Neural cell (in vitro differentiated cells): ENCODE measurements around the gene ZNF554.

Source experiments
- CTCF ChIP-seq: fragments of 450-650 bp; IDR thresholded peaks from 2 replicates; pipeline ENCODE4 v1.5.1; 2014; ENCODE audit warnings: antibody characterized with exemption, mild to moderate bottlenecking, moderate library complexity; ENCODE audit not compliant: poor library complexity, severe bottlenecking
- EP300 ChIP-seq: fragments of 450-650 bp; conservative IDR thresholded peaks from 2 replicates; pipeline ENCODE4 v1.6.1; 2014; ENCODE audit warnings: antibody characterized with exemption, mild to moderate bottlenecking, moderate library complexity; ENCODE audit not compliant: poor library complexity, severe bottlenecking
- EZH2 ChIP-seq: fragments of 200-600, 300-800 bp; shearing (Covaris generic), sonication (generic); IDR thresholded peaks from 2 replicates; pipeline ENCODE4 v1.6.1; 2014; ENCODE audit warnings: antibody characterized with exemption, low read length, borderline replicate concordance, mild to moderate bottlenecking; ENCODE audit not compliant: insufficient read depth, poor library complexity, severe bottlenecking
- POLR2AphosphoS5 ChIP-seq: IDR thresholded peaks from 2 replicates; pipeline ENCODE4 v1.6.1; 2012
- RAD21 ChIP-seq: fragments of 450-650 bp; conservative IDR thresholded peaks from 2 replicates; pipeline ENCODE4 v1.6.1; 2014; ENCODE audit warnings: antibody characterized with exemption, mild to moderate bottlenecking, moderate library complexity
- REST ChIP-seq: IDR thresholded peaks from 2 replicates; pipeline ENCODE4 v1.6.1; 2012; ENCODE audit warnings: borderline replicate concordance
- SMC3 ChIP-seq: fragments of 450-650 bp; conservative IDR thresholded peaks from 2 replicates; pipeline ENCODE4 v1.6.1; 2014; ENCODE audit warnings: antibody characterized with exemption, mild to moderate bottlenecking, moderate library complexity; ENCODE audit not compliant: poor library complexity
- TAF1 ChIP-seq: IDR thresholded peaks from 2 replicates; pipeline ENCODE4 v1.6.1; 2012; ENCODE audit warnings: low read depth

DNA sequence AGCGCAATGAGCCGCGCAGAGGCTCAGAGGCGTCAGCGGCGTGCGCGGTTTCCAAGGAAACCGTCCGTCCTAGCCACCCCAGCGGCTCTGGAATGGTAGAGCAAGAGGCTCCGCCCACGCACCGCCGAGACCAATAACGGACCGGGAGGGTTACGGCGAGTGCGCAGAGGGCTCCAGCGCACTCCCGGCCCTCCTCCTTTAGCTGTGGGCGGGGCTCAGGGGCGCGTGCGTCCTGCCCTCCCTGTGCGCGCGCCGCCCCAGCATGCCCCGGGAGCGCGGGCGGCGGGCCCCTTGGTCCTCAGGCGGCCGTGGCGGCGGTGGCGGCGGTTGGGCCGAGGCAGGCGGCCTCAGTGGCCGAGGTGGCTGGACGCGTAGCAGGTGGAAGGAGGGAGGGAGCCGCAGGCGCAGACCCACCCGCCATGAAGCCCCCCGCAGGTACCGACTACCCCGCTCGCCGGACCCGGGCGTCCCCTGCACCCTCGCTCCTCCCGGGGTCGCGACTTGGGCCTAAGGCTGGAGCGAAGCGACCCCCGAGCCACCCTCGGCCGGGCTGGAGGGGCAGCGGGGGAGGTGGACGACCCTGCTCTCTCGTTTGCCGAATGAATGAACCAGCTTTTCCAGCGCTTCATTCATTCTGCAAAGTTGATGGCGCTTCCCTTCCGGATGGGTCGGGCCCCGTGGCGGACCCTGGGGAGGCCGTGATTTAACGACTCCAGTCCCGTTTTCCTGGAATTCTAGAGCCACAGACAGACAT is 34.2 kb upstream of the ZNF554 start, which contains the start of gene THOP1:
- TF ChIP-seq EZH2 (no peak), RAD21 (no peak), POLR2AphosphoS5 (peak; percentile 85), CTCF (no peak), EP300 (peak; percentile 34), SMC3 (no peak), REST (no peak), TAF1 (peak; percentile 64)
